IPS DF 4.7 (cell line): ENCODE measurements around the gene OR10H1.
"Not testable (repeated sequence)": the region's sequence is repeated elsewhere in the genome, so short reads cannot be mapped to it uniquely, and the experiment has no call there.

Source experiments
- DNase-seq: peaks from one replicate; pipeline ENCODE4 v3.0.0-alpha.2; 2013; ENCODE audit warnings: low spot score; ENCODE audit errors: extremely low read depth

Gene OR10H1

GRCh38 chr19:15815306-15815705 lies at the start of gene OR10H1:
Gene OR10H1 (minus strand): TSS chr19:15815664. CDS start chr19:15808037, 7,627 bp downstream.
- DNase-seq = no peak

- no peak for DNase-seq
Observed at GRCh38 chr19:15864824-15865223, 49.4 kb upstream of the OR10H1 start.

- DNase-seq = no peak
Observed at GRCh38 chr19:15863272-15863671, 47.8 kb upstream of the OR10H1 start.

GRCh38 chr19:15862444-15862843 lies 47.0 kb upstream of the OR10H1 start:
- DNase-seq = no peak

- DNase-seq = no peak
Observed at GRCh38 chr19:15860522-15860921, 45.1 kb upstream of the OR10H1 start.

- DNase-seq = no peak
Observed at GRCh38 chr19:15859187-15859586, 43.7 kb upstream of the OR10H1 start.

- no peak for DNase-seq
Observed at GRCh38 chr19:15850385-15850784, 34.9 kb upstream of the OR10H1 start.

GRCh38 chr19:15846923-15847322 lies 31.5 kb upstream of the OR10H1 start:
- no peak for DNase-seq

GRCh38 chr19:15843894-15844222 lies 28.4 kb upstream of the OR10H1 start:
- not testable (repeated sequence) for DNase-seq

GRCh38 chr19:15843203-15843893 lies 27.9 kb upstream of the OR10H1 start:
- DNase-seq = no peak

- no peak for DNase-seq
Observed at GRCh38 chr19:15841875-15842569, 26.6 kb upstream of the OR10H1 start.

GRCh38 chr19:15840833-15841232 lies 25.4 kb upstream of the OR10H1 start:
- DNase-seq = no peak

GRCh38 chr19:15839888-15840287 lies 24.4 kb upstream of the OR10H1 start:
- not testable (repeated sequence) for DNase-seq

- DNase-seq = no peak
Observed at GRCh38 chr19:15838351-15838750, 22.9 kb upstream of the OR10H1 start.

GRCh38 chr19:15837221-15837731 lies 21.8 kb upstream of the OR10H1 start:
- no peak for DNase-seq

GRCh38 chr19:15836330-15837220 lies 21.1 kb upstream of the OR10H1 start:
- no peak for DNase-seq

- not testable (repeated sequence) for DNase-seq
Observed at GRCh38 chr19:15835565-15836329, 20.3 kb upstream of the OR10H1 start.

- not testable (repeated sequence) for DNase-seq
Observed at GRCh38 chr19:15834232-15834631, 18.8 kb upstream of the OR10H1 start.

GRCh38 chr19:15831626-15832025 lies 16.2 kb upstream of the OR10H1 start:
- DNase-seq = no peak

- DNase-seq = no peak
Observed at GRCh38 chr19:15829786-15830185, 14.3 kb upstream of the OR10H1 start.

- no peak for DNase-seq
Observed at GRCh38 chr19:15829306-15829698, 13.8 kb upstream of the OR10H1 start.
